Muscle of leg (tissue), 11 donors: ENCODE results near the gene SLC39A11. TPM values are rescaled to one million over a fixed set of nuclear protein-coding genes. Genes with fewer than 3 reads are reported as not detected.
"Not testable (repeated sequence)": the region's sequence is repeated elsewhere in the genome, so short reads cannot be mapped to it uniquely, and the experiment has no call there.

Experiments
- DNase-seq: peaks from one replicate; pipeline ENCODE4 v3.0.0; 2013
- H3K27ac ChIP-seq: one replicate; pipeline ENCODE4 v1.5.1; 2013; ENCODE audit warnings: mild to moderate bottlenecking, low read length, control low read depth
- H3K27me3 ChIP-seq: one replicate; pipeline ENCODE4 v1.6.1; 2013; ENCODE audit warnings: low read length; ENCODE audit not compliant: control insufficient read depth, insufficient read depth
- H3K36me3 ChIP-seq: one replicate; pipeline ENCODE4 v1.6.1; 2013; ENCODE audit warnings: low read length; ENCODE audit not compliant: control insufficient read depth, insufficient read depth
- H3K4me1 ChIP-seq: one replicate; pipeline ENCODE4 v1.6.1; 2013; ENCODE audit warnings: low read length; ENCODE audit not compliant: control insufficient read depth, insufficient read depth
- H3K4me3 ChIP-seq: one replicate; pipeline ENCODE4 v1.5.1; 2013; ENCODE audit warnings: low read length, control low read depth
- H3K9me3 ChIP-seq: replicated peaks from 2 replicates; pipeline ENCODE4 v1.6.1; 2013; ENCODE audit warnings: low read depth, low read length; ENCODE audit not compliant: control insufficient read depth
- WGBS: methylation state at CpG from one replicate; pipeline ENCODE4 v1.1.5; 2013; ENCODE audit warnings: missing lambda C conversion rate; ENCODE audit not compliant: insufficient coverage; 5-methylcytosine and 5-hydroxymethylcytosine counted together
- polyA plus RNA-seq, 8 donors: library from polyadenylated mRNA; unstranded; fragments of 120-200 nt; gene quantifications; one replicate each; pipeline versions ENCODE4 v1.2.1 to v1.2.3, GENCODE V29; 2013; ENCODE audit warnings: inconsistent platforms in 1 of 8, low replicate concordance in 1 of 8; ENCODE audit not compliant: insufficient read length in 8 of 8, insufficient read depth in 1 of 8
- total RNA-seq: library from RNA; stranded (reverse); fragments of 120-200 nt; gene quantifications from one replicate; pipeline ENCODE4 v1.2.4, GENCODE V29; 2013

The SLC39A11 gene
- total and polyA plus RNA-seq, 9 donors, result 8.7 to 13.6 (median 10.0) TPM

DNA sequence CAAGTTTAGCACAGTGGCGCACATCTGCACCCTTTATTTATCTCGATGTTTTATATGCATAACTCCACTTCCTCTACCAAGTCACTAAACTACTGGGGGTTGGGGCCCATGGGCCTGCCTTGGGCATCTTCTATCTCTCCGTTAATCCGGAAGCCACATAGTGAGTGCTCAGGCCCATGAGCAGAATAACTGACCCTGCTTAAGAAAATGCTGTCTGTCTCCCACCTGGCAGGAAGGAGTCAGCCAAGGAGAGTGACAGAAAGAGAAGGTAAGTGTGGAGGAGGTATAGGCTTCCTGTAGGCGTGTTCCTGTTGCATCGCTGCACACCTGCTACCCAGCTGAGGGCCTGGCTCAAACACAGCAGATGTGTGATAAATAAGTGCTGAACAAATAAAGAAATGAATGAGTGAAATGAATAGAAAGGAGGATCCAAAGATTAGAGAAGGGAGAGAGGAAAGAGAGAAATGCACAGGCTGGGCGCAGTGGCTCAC, 320.1 kb downstream of the SLC39A11 start:
- Histone ChIP-seq H3K27ac (no peak overlapping the region), H3K27me3 (no peaks in the 10 kb centered on the region), H3K4me3 (no peak overlapping the region), H3K4me1 (peaks cover 4% of the 10 kb centered on the region), H3K36me3 (no peaks in the 10 kb centered on the region), H3K9me3 (peaks cover 3% of the 10 kb centered on the region)
- WGBS, result 93% methylated on average over 6 of the region's 7 CpGs
- DNase-seq, result no peak

DNA sequence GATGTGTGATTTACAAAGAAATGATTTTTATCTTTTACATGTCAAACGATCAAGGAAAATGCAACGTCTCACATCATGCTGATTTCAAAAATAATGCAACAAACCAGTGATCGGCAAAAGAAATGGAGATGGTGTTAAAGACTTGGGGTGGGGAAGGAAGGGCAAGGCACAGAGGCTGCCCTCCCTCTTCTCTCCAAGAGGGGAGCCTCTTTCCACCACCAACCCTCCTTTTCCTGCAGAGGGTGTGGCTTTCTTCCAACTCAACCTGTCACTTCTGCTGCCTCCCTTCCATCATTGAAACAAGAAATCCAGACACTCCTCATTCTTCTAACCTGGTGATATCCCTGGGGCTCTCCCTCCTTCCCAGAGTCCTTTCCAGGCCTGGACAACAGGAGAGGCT, 320.8 kb downstream of the SLC39A11 start:
- Histone ChIP-seq H3K4me3 (no peak overlapping the region), H3K27ac (no peak overlapping the region), H3K27me3 (no peaks in the 10 kb centered on the region), H3K9me3 (peaks cover 3% of the 10 kb centered on the region), H3K4me1 (peaks cover 4% of the 10 kb centered on the region), H3K36me3 (no peaks in the 10 kb centered on the region)
- WGBS, result no CpG with 5 or more reads among the region's 3 CpGs
- DNase-seq, result no peak

- Histone ChIP-seq H3K36me3 (no peaks in the 10 kb centered on the region), H3K4me1 (no peaks in the 10 kb centered on the region), H3K4me3 (no peak overlapping the region), H3K27ac (no peak overlapping the region), H3K9me3 (peaks cover 3% of the 10 kb centered on the region), H3K27me3 (no peaks in the 10 kb centered on the region)
- WGBS, result 87% methylated on average over 2 of the region's 4 CpGs
- no peak for DNase-seq
Observed at GRCh38 chr17:72766761-72767356, 325.6 kb downstream of the SLC39A11 start.

DNA sequence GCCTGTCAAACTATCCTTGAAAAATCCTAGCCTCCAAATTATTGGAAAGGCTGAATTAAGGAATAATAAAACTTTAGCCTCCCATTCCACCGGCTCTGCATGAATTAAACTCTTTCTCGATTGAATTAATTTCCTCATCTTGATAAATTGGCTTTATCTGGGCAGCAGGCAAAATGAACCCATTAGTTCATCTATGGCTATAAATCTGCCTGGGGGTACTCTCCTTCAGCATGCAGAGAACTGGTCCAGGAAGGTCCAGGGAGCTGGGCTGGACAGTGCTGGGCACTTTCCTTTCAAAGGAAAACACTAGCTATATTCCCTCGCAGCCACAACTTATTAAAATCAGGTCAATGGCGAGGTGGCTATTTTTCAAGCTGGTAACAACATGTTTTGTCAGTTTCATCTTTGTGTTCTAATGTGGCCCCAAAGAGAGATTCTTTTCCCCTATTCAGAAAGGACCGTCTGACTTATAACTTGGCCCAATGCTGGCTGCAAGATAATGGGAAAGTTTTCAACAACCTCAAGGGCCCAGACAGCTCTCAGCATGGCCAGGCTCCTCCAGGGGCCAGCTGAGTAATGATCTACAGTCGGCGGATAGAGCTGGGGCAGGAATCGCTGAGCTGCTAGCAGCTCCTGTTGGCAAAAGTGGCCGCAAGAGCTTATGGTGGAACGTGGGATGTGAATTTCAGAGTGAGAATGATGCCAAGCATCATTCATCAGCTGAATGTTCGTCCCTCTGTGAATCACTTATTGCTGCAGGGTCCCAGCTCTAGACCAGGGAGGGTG, 326.9 kb downstream of the SLC39A11 start:
- H3K4me3 ChIP-seq, result no peak overlapping the region
- 93% methylated on average over 2 of the region's 11 CpGs for WGBS
- H3K4me1 ChIP-seq, result no peaks in the 10 kb centered on the region
- H3K9me3 ChIP-seq, result peaks cover 3% of the 10 kb centered on the region
- H3K27me3 ChIP-seq, result no peaks in the 10 kb centered on the region
- H3K36me3 ChIP-seq, result no peaks in the 10 kb centered on the region
- DNase-seq, result no peak
- no peak overlapping the region for H3K27ac ChIP-seq

DNA sequence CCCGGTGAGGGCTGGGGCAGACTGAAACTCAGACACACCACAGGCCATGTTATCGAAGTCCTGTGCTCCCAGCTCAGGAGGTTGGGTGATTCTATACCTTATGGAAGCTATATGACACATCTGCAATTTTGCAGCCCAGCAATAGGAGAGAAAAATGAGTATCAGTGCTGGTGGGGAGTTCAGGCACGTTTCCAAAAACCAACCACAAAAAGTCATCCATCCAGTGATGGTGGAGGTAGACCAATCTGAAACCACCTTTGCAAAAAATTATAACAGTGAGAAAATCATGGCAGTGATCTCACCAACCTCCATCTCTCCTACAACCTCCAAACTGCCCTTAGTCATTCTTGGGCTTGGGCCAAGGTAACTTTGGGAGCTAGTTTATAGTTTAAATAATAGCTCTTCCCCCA, 327.9 kb downstream of the SLC39A11 start:
- Histone ChIP-seq H3K4me3 (no peak overlapping the region), H3K4me1 (no peaks in the 10 kb centered on the region), H3K36me3 (no peaks in the 10 kb centered on the region), H3K27ac (no peak overlapping the region), H3K9me3 (no peaks in the 10 kb centered on the region), H3K27me3 (no peaks in the 10 kb centered on the region)
- DNase-seq, result no peak
- WGBS, result 100% methylated on average over 1 of the region's 3 CpGs

GRCh38 chr17:72763981-72764380, 328.5 kb downstream of the SLC39A11 start:
- no peak overlapping the region for H3K4me3 ChIP-seq
- H3K9me3 ChIP-seq, result no peaks in the 10 kb centered on the region
- H3K27ac ChIP-seq, result no peak overlapping the region
- no peak for DNase-seq
- H3K4me1 ChIP-seq, result no peaks in the 10 kb centered on the region
- no peaks in the 10 kb centered on the region for H3K27me3 ChIP-seq
- 43% methylated on average over 2 of the region's 5 CpGs for WGBS
- H3K36me3 ChIP-seq, result no peaks in the 10 kb centered on the region

- not testable (repeated sequence) for H3K4me3 ChIP-seq, H3K4me1 ChIP-seq, DNase-seq, H3K36me3 ChIP-seq, H3K9me3 ChIP-seq, H3K27me3 ChIP-seq, H3K27ac ChIP-seq
- WGBS, result 82% methylated on average over 6 of the region's 9 CpGs
Observed at GRCh38 chr17:72761893-72762575, 330.5 kb downstream of the SLC39A11 start.

DNA sequence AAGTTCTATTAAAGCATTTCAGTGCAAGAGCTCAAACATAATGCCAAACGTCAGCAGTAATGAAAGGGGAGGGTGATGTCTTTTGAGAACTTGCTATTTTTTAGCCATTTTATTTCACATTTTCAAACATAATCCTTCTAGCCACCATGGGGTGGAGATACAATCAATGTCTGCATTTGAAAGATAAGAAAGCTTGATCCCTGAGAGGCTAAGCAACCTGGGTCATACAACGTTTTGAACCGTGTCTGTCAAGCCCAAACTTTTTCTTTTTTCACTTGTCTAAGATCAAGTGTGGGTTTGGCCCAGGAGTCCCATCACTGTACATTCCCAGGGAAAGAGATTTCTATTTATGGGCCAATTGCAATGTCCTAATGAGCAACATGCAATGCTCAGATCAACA, 331.1 kb downstream of the SLC39A11 start:
- no peaks in the 10 kb centered on the region for H3K27me3 ChIP-seq
- no peaks in the 10 kb centered on the region for H3K4me1 ChIP-seq
- H3K36me3 ChIP-seq, result no peaks in the 10 kb centered on the region
- WGBS, result 93% methylated on average over 2 of the region's 3 CpGs
- H3K9me3 ChIP-seq, result no peaks in the 10 kb centered on the region
- H3K27ac ChIP-seq, result no peak overlapping the region
- no peak overlapping the region for H3K4me3 ChIP-seq
- no peak for DNase-seq

- Histone ChIP-seq H3K27ac (no peak overlapping the region), H3K27me3 (no peaks in the 10 kb centered on the region), H3K36me3 (no peaks in the 10 kb centered on the region), H3K9me3 (peaks cover 2% of the 10 kb centered on the region), H3K4me1 (no peaks in the 10 kb centered on the region), H3K4me3 (no peak overlapping the region)
- 90% methylated on average over 4 of the region's 6 CpGs for WGBS
- no peak for DNase-seq
Observed at GRCh38 chr17:72760368-72760767, 332.1 kb downstream of the SLC39A11 start.

DNA sequence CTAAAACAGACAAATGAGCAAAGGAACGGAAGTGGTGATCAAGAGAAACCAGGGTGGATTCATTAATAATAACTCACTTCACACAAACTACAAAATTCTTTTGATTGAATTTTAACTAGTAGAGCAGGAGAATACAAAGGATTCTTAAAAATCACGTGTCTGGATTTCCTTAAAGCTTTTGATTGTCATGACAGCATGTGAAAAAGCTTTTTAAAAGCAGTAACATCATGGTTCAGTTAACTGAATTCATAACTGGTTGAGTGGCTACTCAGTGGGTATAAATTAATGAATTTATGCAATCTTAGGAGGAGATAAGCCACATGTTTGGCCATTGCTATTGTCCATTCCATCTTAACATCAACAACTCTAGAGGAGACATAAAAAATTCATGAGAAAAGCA, 333.2 kb downstream of the SLC39A11 start:
- Histone ChIP-seq H3K9me3 (peaks cover 2% of the 10 kb centered on the region), H3K4me1 (no peaks in the 10 kb centered on the region), H3K4me3 (no peak overlapping the region), H3K36me3 (no peaks in the 10 kb centered on the region), H3K27ac (no peak overlapping the region), H3K27me3 (no peaks in the 10 kb centered on the region)
- WGBS, result no CpG with 5 or more reads among the region's 2 CpGs
- DNase-seq, result no peak
